ENCODE results near the gene SNAPC4. TPM values are rescaled to one million over a fixed set of nuclear protein-coding genes. Genes with fewer than 3 reads are reported as not detected.

SNAPC4 gene
- total RNA-seq, 1 donor: 3.5 TPM

DNA sequence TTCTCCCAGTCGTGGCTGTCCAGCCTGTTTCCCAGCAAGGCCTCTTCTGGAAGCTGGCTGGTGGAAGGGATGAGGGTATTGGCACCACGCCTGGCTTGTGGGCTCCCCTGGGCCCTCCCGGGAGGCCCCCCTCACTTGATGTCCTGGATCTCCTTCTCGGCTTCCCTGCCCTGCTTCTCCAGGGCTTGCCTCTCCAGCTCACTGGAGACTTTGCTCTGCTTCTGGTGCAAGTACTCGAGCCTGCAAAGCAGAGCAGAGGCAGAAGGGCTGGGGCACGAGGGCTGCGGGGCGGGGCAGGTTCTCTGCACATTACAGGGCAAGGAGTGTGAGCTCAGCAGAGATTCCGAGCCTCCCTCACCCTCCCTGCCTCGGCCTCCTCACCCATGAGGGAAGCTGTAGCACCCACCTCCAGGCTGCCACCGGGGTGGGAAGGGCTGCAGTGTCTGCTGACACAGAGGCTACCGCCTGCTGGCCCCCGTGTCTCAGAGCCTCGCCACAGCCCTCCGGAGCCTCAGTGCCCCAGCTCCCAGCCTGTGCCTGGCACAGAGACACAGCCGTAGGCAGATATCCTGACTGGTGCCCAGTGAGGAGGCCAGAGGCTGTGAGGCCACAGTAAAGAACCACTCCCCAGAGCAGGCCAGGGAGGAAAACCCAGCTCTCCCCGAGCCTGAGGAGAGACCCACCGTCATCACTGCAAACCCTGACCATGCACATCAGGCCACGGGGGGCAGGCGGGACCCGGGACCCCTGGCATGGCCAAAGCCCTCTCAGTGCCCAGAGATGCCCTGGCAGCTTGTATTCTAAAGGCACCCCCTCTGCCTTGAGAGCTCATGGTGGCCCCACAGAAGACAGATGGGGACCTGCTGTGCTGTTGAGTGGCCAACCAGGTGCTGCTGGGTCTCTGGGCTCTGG is 7.2 kb downstream of the SNAPC4 start:
- no peak overlapping the region for H3K4me3 ChIP-seq (ENCODE audit: low read length)
- H3K9me3 ChIP-seq (ENCODE audit: low read depth, low read length): no peaks in the 10 kb centered on the region
- no peaks in the 10 kb centered on the region for H3K27me3 ChIP-seq (ENCODE audit: insufficient read depth, low read length)
- H3K4me1 ChIP-seq (ENCODE audit: insufficient read depth, low read length): no peaks in the 10 kb centered on the region

DNA sequence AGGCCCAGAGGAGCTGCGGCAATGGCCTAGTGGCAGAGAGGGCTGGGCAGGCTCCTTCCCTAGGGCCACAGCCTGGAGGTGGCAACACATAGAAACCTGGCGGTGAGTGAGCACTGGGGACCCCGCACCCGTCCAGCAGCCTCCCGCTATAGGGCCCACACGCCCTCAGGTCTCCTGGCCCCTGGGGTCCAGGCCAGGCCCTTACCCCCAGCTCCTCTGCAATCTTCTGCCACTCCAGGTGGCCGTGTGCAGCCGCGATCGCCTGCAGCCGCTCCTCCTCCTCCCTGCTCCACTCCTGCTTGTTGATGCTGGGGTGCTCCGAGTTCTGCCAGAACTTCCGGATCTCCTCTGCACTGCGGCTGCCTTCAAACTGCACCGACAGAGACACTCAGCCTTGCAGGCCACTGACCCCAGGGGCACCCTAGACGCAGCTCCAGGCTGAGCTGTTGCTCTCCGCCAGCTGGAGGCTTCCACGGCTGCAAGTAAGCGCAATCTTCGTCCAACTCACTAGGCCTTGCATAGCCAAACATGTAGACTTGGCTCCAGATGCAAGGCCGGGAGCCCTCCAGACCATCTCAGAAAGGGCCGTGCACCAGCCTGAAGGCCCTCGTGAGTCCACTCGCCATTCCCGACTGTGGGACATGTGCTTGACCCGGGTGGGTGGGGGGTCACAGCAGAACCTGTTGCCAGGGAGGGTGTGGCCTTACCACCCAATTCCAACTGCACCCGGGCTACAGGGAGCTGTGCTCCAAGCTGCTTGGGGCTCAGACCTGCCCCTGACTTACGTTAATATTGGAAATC is 8.0 kb downstream of the SNAPC4 start:
- no peak overlapping the region for H3K4me3 ChIP-seq (ENCODE audit: low read length)
- no peaks in the 10 kb centered on the region for H3K4me1 ChIP-seq (ENCODE audit: insufficient read depth, low read length)
- no peaks in the 10 kb centered on the region for H3K9me3 ChIP-seq (ENCODE audit: low read depth, low read length)
- H3K27me3 ChIP-seq (ENCODE audit: insufficient read depth, low read length): no peaks in the 10 kb centered on the region

DNA sequence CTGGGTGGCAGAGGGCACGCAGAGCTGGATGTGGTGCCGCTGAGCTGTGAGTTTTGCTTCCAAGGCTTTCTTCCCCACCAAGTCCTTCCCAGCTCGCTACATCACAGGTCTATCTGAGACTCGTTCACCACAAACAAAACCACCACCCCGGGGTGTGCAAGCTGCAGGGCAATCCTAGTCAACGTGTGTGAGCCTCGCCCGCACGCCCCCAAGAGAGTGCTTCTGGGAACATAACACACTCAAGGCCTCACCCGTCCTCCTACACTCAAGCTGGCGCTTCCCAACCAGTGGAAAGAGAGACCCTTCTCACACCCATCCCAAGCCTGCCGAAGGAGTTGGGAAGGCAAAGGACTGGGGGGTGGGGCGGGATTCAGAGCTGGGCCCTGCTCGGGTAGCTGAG is 10.6 kb downstream of the SNAPC4 start:
- Histone ChIP-seq H3K4me1 (ENCODE audit: insufficient read depth, low read length) (peaks cover 14% of the 10 kb centered on the region), H3K4me3 (ENCODE audit: low read length) (no peak overlapping the region), H3K9me3 (ENCODE audit: low read depth, low read length) (no peaks in the 10 kb centered on the region), H3K27me3 (ENCODE audit: insufficient read depth, low read length) (no peaks in the 10 kb centered on the region)

DNA sequence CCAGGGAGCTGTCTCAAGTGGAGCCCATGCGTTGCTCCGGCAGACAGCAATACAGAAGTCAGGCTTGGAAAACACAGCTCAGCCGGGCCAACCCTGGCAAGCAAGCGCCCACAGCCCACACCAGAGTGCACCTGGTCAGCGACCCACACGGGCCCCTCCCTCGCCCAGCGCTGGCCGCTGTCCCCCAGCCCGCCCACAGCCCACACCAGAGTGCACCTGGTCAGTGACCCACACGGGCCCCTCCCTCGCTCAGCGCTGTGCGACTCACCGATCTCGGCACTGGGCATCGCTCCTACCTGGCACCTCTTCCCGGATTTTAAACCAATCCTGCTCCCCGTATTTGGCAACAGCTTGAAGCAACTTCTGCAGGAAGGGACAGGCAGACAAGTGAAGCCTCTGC is 12.8 kb downstream of the SNAPC4 start:
- H3K4me3 ChIP-seq (ENCODE audit: low read length): no peak overlapping the region
- peaks cover 17% of the 10 kb centered on the region for H3K4me1 ChIP-seq (ENCODE audit: insufficient read depth, low read length)
- H3K9me3 ChIP-seq (ENCODE audit: low read depth, low read length): no peaks in the 10 kb centered on the region
- H3K27me3 ChIP-seq (ENCODE audit: insufficient read depth, low read length): no peaks in the 10 kb centered on the region

DNA sequence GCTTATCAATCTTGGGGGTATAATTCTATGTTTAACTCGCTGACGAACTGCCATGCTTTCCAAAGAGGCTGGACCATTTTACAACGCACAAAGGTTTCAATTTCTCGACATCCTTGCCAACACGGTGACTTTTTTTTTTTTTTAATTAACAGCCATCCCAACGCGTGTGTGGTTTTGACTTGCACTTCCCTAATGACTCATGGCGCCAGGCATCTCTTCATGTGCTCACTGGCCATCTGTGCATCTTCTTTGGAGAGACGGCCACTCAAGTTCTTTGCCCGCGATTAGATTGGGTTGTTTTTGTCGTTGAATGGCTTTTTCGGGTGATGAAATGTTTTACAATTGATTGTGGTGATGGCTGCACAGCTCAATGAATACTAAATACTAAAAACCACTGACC is 14.0 kb downstream of the SNAPC4 start:
- no peak overlapping the region for H3K4me3 ChIP-seq (ENCODE audit: low read length)
- no peaks in the 10 kb centered on the region for H3K27me3 ChIP-seq (ENCODE audit: insufficient read depth, low read length)
- H3K4me1 ChIP-seq (ENCODE audit: insufficient read depth, low read length): peaks cover 17% of the 10 kb centered on the region
- H3K9me3 ChIP-seq (ENCODE audit: low read depth, low read length): no peaks in the 10 kb centered on the region

DNA sequence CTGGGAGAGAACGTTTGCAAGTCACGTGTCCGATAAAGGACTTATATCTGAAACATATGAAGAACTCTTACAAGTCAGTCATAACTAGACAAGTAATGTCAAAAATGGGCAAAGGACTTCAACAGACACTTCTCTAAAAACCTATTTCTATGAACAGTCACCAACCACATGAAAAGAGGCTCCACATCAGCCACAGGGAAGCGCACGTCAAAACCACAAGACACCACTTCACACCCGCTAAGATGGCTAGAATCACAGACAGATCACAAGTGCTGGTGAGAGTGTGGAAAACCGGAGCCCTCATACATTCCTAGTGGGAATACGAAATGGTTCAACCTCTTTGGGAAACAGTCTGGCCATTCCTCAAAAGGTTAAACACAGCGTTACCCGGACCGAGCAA is 15.0 kb downstream of the SNAPC4 start:
- Histone ChIP-seq H3K27me3 (ENCODE audit: insufficient read depth, low read length) (no peaks in the 10 kb centered on the region), H3K4me3 (ENCODE audit: low read length) (no peak overlapping the region), H3K4me1 (ENCODE audit: insufficient read depth, low read length) (peaks cover 17% of the 10 kb centered on the region), H3K9me3 (ENCODE audit: low read depth, low read length) (no peaks in the 10 kb centered on the region)

DNA sequence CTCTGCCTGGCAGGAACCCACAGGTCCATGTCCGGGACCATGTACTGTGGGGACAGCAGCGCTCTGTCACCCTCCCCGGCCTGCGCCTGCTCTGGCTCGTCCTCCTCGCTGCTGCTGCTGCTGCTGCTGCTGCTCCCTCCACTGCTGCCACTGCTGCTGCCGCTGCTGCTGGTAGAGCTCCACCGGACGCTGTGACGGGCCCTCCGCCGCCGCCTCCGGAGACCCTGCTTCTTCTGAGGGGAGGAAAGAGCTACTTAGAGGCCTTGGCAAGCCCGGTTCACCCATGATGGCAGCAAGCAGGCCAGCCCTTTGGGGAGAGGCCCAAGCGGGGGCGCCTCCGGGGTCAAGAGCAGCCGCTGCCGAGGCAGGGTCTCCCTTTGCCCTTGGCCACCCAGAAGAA is 16.5 kb downstream of the SNAPC4 start:
- Histone ChIP-seq H3K4me1 (ENCODE audit: insufficient read depth, low read length) (peaks cover 17% of the 10 kb centered on the region), H3K9me3 (ENCODE audit: low read depth, low read length) (no peaks in the 10 kb centered on the region)

DNA sequence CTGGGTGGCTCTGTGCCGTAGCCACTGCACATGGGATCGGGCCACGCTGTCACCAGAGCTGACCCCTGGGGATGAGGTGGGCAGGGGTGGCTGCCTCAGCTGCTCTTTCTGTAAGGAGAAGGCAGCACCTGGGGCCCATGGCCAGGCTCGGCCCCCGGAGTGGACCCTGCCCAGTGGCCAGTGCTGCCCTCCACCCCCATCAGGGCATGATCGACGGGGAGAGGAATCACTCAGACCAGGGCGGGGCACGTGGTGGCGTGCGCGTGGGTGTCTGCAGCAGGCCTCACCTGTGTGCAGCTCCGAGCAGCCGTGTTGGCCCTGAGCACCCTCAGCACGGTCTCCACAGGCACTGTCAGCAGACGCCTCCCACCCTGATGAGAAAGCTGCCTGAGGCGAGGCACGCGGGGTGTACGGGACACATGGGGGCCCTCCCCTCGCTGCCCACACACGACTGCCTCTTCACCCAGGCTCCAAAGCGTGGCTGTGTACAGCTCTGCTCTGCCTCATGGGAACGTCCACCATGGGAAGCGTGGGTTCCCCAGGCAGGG is 17.9 kb downstream of the SNAPC4 start:
- H3K27me3 ChIP-seq (ENCODE audit: insufficient read depth, low read length): no peaks in the 10 kb centered on the region
- H3K4me3 ChIP-seq (ENCODE audit: low read length): no peak overlapping the region
- peaks cover 21% of the 10 kb centered on the region for H3K4me1 ChIP-seq (ENCODE audit: insufficient read depth, low read length)
- H3K9me3 ChIP-seq (ENCODE audit: low read depth, low read length): no peaks in the 10 kb centered on the region

More for the DNA sequence above, 16.5 kb downstream of the SNAPC4 start:
- Histone ChIP-seq H3K4me3 (ENCODE audit: low read length) (no peak overlapping the region), H3K27me3 (ENCODE audit: insufficient read depth, low read length) (no peaks in the 10 kb centered on the region)

DNA sequence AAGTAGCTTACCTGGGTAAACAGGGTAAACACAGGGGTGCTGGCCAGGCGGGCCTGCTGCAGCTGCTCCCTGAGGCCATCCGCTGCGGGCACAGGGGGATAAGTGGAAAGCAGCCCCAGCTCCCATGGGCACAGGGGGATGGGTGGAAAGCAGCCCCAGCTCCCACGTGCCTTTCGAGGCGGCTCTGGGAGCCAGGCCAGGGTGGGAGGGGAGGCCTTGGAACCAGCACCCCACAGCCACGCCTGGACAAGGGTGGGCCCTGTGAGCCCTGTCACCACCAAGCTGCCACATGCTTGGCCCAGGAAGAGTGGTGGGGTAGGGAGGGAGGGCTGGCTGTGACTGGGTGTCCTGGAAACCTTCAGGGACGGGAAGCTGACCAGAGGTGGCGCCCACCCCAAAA is 18.7 kb downstream of the SNAPC4 start:
- peaks cover 28% of the 10 kb centered on the region for H3K4me1 ChIP-seq (ENCODE audit: insufficient read depth, low read length)

DNA sequence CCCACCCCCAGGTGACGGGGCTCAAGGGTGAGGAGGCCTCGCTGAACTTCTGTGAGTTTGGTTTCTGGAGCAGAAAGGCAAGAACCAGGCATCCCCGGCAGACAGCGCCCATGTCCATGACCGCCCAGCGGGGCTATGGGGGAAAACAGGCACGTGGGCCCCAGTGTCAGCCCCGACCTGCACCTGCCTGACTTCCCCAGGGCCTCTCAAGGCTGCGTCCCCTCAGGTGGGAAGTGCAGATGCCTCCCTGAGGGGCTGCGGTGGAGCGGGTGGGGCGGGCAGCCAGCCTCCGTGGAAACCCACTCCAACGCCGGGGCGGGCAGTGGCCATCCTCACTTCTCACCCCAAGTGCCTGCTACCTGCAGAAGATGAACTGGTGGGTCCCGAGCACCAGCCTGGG is 19.6 kb downstream of the SNAPC4 start:
- Histone ChIP-seq H3K4me1 (ENCODE audit: insufficient read depth, low read length) (peaks cover 23% of the 10 kb centered on the region), H3K27me3 (ENCODE audit: insufficient read depth, low read length) (no peaks in the 10 kb centered on the region), H3K4me3 (ENCODE audit: low read length) (no peak overlapping the region), H3K9me3 (ENCODE audit: low read depth, low read length) (no peaks in the 10 kb centered on the region)

More for the DNA sequence above, 18.7 kb downstream of the SNAPC4 start:
- no peaks in the 10 kb centered on the region for H3K27me3 ChIP-seq (ENCODE audit: insufficient read depth, low read length)
- no peaks in the 10 kb centered on the region for H3K9me3 ChIP-seq (ENCODE audit: low read depth, low read length)
- H3K4me3 ChIP-seq (ENCODE audit: low read length): no peak overlapping the region

DNA sequence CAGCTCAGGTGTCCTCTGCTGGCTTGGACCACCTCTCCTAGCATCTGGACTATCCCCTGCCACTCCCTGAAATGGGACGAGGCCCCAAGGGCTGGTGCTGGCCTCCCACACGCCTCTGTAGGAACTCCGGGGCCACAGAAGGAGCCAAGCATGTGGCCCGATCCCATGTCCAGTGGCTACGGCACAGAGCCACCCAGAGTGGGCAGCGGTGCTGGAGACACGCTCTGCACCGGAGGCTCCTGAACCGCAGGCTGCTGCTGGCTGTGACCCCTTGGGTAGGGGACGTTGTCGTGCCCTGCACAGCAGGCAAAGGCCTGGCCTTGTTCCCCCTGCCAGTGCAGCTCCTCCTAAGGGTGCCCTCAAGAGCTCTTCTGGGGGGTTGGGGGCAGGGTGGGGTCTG is 20.1 kb downstream of the SNAPC4 start:
- H3K27me3 ChIP-seq (ENCODE audit: insufficient read depth, low read length): no peaks in the 10 kb centered on the region
- no peak overlapping the region for H3K4me3 ChIP-seq (ENCODE audit: low read length)
- peaks cover 18% of the 10 kb centered on the region for H3K4me1 ChIP-seq (ENCODE audit: insufficient read depth, low read length)
- H3K9me3 ChIP-seq (ENCODE audit: low read depth, low read length): no peaks in the 10 kb centered on the region

DNA sequence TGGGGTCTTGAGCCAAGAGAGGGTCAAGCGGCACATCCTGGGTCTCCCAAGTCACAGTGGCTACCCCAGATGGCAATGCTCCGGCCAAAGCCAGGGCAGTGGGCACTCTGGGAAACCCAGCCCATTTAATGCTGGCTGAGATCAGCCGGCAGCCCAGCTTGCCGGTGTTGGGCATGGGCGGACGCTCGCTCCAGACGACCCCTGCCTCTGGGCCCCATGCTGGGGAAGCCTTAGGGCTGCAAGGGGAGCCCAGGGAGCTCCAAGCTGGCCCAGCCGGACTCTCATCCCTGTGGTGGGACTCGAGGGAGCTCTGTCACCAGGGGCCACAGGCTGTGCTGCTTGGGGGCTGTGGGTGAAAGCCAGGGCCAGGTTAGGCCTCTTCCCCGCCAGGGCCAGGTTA is 20.6 kb downstream of the SNAPC4 start:
- H3K4me3 ChIP-seq (ENCODE audit: low read length): no peak overlapping the region
- peaks cover 13% of the 10 kb centered on the region for H3K4me1 ChIP-seq (ENCODE audit: insufficient read depth, low read length)
- H3K9me3 ChIP-seq (ENCODE audit: low read depth, low read length): no peaks in the 10 kb centered on the region
- H3K27me3 ChIP-seq (ENCODE audit: insufficient read depth, low read length): no peaks in the 10 kb centered on the region

DNA sequence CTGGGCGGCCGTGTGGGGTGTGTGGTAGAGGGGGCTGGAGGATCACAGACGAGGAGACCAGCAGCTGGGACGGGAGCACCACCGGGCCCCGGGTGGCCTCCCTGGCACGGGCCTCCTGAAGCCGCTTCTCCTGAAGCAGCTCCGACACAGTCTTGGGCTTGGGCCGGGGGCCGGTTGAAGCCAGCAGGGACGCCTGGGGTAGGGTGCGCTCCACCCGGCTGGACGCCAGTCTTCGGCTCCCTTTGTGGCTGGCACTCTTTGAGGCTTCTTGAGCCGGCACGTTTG is 21.0 kb downstream of the SNAPC4 start:
- H3K27me3 ChIP-seq (ENCODE audit: insufficient read depth, low read length): no peaks in the 10 kb centered on the region
- no peaks in the 10 kb centered on the region for H3K9me3 ChIP-seq (ENCODE audit: low read depth, low read length)
- no peak overlapping the region for H3K4me3 ChIP-seq (ENCODE audit: low read length)
- H3K4me1 ChIP-seq (ENCODE audit: insufficient read depth, low read length): peaks cover 12% of the 10 kb centered on the region

DNA sequence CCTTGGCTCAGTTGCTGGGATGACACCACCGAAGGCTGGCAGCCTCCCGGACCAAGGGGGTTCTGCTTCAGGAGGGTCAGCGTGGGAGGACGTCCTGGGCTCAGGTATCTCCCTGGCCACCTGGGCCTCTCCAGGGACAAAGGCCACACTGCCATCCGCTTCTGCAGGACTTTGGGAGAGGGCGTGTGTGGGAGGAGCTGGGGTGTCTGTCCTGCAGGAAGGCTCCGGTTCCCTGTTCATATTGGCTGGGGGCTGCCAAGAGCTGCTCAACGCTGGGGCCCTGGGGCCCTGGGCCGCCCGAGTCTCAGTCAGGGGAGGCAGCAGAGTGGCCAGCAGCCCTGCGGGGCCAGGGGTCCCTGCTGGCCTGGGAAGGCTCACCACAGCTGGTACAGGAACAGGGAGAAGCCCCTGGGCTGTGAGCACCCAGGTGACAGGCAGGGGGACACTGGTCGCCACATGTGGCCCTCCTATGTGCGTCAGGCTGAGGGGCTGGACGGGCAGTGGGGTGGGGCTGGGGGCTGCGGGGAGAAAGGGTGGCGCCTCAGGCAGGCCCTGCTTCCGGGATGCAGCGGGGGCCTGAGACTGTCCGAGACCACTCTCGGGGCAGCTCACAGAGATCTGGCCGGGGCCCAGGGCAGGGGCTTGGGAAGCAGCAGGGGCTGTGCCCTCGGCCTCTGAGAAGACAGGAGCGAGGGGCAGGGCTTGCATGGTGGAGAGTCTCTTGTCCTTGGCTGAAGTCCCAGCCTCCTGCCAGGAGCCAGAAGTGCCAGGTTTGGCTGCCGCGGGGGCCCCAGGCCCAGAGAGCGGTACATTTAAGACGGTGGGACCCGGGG is 21.6 kb downstream of the SNAPC4 start:
- Histone ChIP-seq H3K9me3 (ENCODE audit: low read depth, low read length) (no peaks in the 10 kb centered on the region), H3K4me1 (ENCODE audit: insufficient read depth, low read length) (peaks cover 16% of the 10 kb centered on the region), H3K27me3 (ENCODE audit: insufficient read depth, low read length) (no peaks in the 10 kb centered on the region), H3K4me3 (ENCODE audit: low read length) (no peak overlapping the region)
